ENCODE data around the gene EPC1.

DNA sequence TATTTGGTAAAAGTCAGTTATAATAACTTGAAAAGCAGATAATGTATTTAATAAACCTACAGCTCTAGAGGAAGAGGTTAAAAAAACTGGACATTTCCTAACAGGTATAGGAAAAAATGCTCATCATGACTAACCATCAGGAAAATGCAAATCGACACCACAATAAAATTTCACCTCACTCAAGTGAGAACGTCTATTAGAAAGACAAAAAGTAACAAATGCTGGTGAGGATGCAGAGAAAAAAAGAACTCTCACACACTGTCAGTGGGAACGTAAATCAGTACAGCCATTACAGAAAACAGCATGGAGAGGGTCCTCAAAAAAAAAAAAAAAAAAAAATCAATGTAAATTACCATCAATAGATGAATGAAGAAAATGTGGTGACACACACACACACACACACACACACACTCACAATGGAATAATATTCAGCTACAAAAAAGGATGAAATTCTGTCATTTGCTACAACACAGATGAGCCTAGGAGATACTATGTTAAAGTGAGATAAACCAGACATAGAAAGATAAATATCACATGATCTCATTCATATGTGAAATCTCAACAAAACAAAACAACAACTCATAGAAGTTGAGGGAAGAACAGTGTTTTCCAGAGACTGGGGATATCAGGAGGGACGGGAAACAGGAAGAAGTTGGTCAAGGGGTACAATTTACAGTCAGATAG lies 20.1 kb downstream of the EPC1 start:
- TF ChIP-seq, protein P1, sequence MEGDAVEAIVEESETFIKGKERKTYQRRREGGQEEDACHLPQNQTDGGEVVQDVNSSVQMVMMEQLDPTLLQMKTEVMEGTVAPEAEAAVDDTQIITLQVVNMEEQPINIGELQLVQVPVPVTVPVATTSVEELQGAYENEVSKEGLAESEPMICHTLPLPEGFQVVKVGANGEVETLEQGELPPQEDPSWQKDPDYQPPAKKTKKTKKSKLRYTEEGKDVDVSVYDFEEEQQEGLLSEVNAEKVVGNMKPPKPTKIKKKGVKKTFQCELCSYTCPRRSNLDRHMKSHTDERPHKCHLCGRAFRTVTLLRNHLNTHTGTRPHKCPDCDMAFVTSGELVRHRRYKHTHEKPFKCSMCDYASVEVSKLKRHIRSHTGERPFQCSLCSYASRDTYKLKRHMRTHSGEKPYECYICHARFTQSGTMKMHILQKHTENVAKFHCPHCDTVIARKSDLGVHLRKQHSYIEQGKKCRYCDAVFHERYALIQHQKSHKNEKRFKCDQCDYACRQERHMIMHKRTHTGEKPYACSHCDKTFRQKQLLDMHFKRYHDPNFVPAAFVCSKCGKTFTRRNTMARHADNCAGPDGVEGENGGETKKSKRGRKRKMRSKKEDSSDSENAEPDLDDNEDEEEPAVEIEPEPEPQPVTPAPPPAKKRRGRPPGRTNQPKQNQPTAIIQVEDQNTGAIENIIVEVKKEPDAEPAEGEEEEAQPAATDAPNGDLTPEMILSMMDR (IDR thresholded peaks at IDR 0.05) = no peak
- TF ChIP-seq POLR2A (IDR thresholded peaks at IDR 0.05) = no peak

All from body of pancreas (tissue), 4 donors.